ENCODE results near the gene TRIM67. TPM values are rescaled to one million over a fixed set of nuclear protein-coding genes. Genes with fewer than 3 reads are reported as not detected.

TRIM67 gene
- total RNA-seq, 1 donor from 2014 or later: not detected

- H3K4me1 Mint-ChIP-seq: peaks cover 5% of the 10 kb centered on the region
- peaks cover 43% of the 10 kb centered on the region for H3K27me3 ChIP-seq
- H3K4me2 ChIP-seq: no peak overlapping the region
- H3K4me3 ChIP-seq: no peak overlapping the region
- H3F3A ChIP-seq (ENCODE audit: low read depth): no peaks in the 10 kb centered on the region
- no peak for DNase-seq (ENCODE audit: low spot score)
- H3K27ac ChIP-seq: no peak overlapping the region
- TF ChIP-seq EZH2phosphoT487 (IDR thresholded peaks at IDR 0.05): no peak
- TF ChIP-seq EZH2 (IDR thresholded peaks at IDR 0.05): no peak
- TF ChIP-seq CTCF (IDR thresholded peaks at IDR 0.05): no peak
- no peaks in the 10 kb centered on the region for H3K79me2 ChIP-seq (ENCODE audit: low read depth)
- no peaks in the 10 kb centered on the region for H3K36me3 Mint-ChIP-seq
- no peaks in the 10 kb centered on the region for H3K36me3 ChIP-seq
- H3K4me3 Mint-ChIP-seq: no peak overlapping the region
- H3K27ac Mint-ChIP-seq: no peak overlapping the region
- H3K27me3 Mint-ChIP-seq (ENCODE audit: insufficient read depth, low read depth): peaks cover 14% of the 10 kb centered on the region
- H3K9me3 Mint-ChIP-seq: no peaks in the 10 kb centered on the region
- no peaks in the 10 kb centered on the region for H3K4me1 ChIP-seq
- no peaks in the 10 kb centered on the region for H3K9me3 ChIP-seq (ENCODE audit: low read depth)
- no peak overlapping the region for H2AFZ ChIP-seq (replicated peaks)
- H3K9ac ChIP-seq: no peak overlapping the region
- no peaks in the 10 kb centered on the region for H4K20me1 ChIP-seq (ENCODE audit: low read depth)
Observed at GRCh38 chr1:231207437-231207836, 45.6 kb downstream of the TRIM67 start.

- Histone ChIP-seq H3K4me2 (no peak overlapping the region), H3K4me1 (no peaks in the 10 kb centered on the region), H3F3A (ENCODE audit: low read depth) (no peaks in the 10 kb centered on the region), H3K9ac (no peak overlapping the region), H2AFZ (replicated peaks) (no peak overlapping the region), H3K9me3 (ENCODE audit: low read depth) (no peaks in the 10 kb centered on the region), H3K27ac (no peak overlapping the region), H3K27me3 (peaks cover 43% of the 10 kb centered on the region), H3K4me3 (no peak overlapping the region), H4K20me1 (ENCODE audit: low read depth) (no peaks in the 10 kb centered on the region), H3K36me3 (no peaks in the 10 kb centered on the region), H3K79me2 (ENCODE audit: low read depth) (no peaks in the 10 kb centered on the region)
- no peaks in the 10 kb centered on the region for H3K36me3 Mint-ChIP-seq
- H3K4me3 Mint-ChIP-seq: no peak overlapping the region
- DNase-seq (ENCODE audit: low spot score): no peak
- no peak overlapping the region for H3K27ac Mint-ChIP-seq
- H3K9me3 Mint-ChIP-seq: no peaks in the 10 kb centered on the region
- TF ChIP-seq CTCF (IDR thresholded peaks at IDR 0.05): no peak
- no peak for TF ChIP-seq EZH2 (IDR thresholded peaks at IDR 0.05)
- TF ChIP-seq EZH2phosphoT487 (IDR thresholded peaks at IDR 0.05): no peak
- H3K4me1 Mint-ChIP-seq: peaks cover 5% of the 10 kb centered on the region
- H3K27me3 Mint-ChIP-seq (ENCODE audit: insufficient read depth, low read depth): peaks cover 21% of the 10 kb centered on the region
Observed at GRCh38 chr1:231208980-231209379, 47.1 kb downstream of the TRIM67 start.

GRCh38 chr1:231209531-231209930 is 47.7 kb downstream of the TRIM67 start:
- H3K4me1 ChIP-seq: no peaks in the 10 kb centered on the region
- peaks cover 20% of the 10 kb centered on the region for H3K27me3 Mint-ChIP-seq (ENCODE audit: insufficient read depth, low read depth)
- H3K27me3 ChIP-seq: peaks cover 41% of the 10 kb centered on the region
- H3K27ac ChIP-seq: no peak overlapping the region
- no peaks in the 10 kb centered on the region for H3K9me3 ChIP-seq (ENCODE audit: low read depth)
- H3K36me3 Mint-ChIP-seq: no peaks in the 10 kb centered on the region
- no peaks in the 10 kb centered on the region for H3K79me2 ChIP-seq (ENCODE audit: low read depth)
- no peak overlapping the region for H3K4me3 Mint-ChIP-seq
- H3K4me3 ChIP-seq: no peak overlapping the region
- peaks cover 5% of the 10 kb centered on the region for H3K4me1 Mint-ChIP-seq
- TF ChIP-seq CTCF (IDR thresholded peaks at IDR 0.05) (no peak), EZH2 (IDR thresholded peaks at IDR 0.05) (no peak), EZH2phosphoT487 (IDR thresholded peaks at IDR 0.05) (no peak)
- H2AFZ ChIP-seq (replicated peaks): no peak overlapping the region
- no peaks in the 10 kb centered on the region for H4K20me1 ChIP-seq (ENCODE audit: low read depth)
- H3K9ac ChIP-seq: no peak overlapping the region
- no peaks in the 10 kb centered on the region for H3K9me3 Mint-ChIP-seq
- DNase-seq (ENCODE audit: low spot score): no peak
- no peak overlapping the region for H3K4me2 ChIP-seq
- no peak overlapping the region for H3K27ac Mint-ChIP-seq
- H3F3A ChIP-seq (ENCODE audit: low read depth): no peaks in the 10 kb centered on the region
- H3K36me3 ChIP-seq: no peaks in the 10 kb centered on the region
